NCI-H187 treated with DMSO at 0.1 percent for 48 hours (cell line): ENCODE data around the gene FMNL2.

Source experiments
- DNase-seq: peaks from one replicate; lab custom pipeline; 2025; lab: John Stamatoyannopoulos, UW

The FMNL2 gene

DNA sequence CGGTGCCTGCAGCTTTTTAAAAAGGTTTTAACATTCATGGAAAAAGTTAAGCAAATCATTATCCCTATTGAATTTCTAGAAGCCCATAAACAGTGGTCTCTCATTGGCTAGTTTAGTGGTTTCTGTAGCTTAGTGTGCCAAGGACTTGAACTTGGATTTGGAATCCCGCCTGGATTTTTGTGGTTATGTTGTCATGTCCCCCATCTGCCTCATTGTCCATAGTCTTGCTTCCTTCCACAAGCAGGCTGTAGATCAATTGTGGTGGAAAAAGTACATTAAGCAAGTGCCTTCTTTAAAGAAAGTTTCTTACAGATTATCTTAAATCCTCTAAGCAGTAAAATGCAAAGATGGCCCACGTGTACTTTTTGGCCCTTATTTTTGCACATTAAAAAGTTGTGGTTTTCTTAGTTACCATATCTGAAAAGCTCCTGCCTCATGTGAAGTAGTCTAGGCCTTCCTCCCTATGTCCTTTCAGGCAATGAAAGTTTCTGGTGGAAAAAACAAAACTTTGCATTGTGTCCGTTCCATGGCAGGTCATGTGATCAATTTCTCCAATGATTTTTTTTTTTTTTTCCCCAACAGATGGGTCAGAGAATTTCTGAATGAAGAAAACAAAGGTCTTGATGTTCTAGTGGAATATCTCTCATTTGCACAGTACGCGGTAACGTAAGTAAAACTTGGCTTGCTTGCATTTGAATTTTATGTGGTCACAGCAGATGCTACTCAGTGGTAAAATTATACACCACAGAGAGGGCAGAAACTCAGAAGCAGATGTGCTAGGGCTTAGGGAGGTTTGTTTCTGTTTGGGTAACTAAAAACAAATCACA is 223.4 kb downstream of the FMNL2 start:
- DNase-seq: no peak

DNA sequence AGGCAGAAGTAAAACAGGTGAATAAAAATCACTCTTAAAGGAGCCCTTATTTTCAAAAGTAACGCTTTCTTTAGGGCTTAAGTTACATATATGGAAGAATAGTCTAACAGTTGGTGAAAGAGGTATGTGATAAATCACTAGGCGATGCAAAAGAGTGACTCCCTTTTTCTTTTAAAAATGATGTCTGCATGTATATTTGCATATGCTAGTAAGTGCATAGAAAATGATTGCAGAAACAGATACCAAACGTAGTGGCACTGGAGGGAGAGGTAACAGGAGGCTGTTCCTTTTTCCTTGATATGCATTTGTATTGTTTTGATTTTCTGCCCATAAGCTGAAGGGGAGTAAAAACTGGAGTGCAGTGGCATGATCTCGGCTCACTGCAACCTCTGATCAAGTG is 224.0 kb downstream of the FMNL2 start:
- no peak for DNase-seq

GRCh38 chr2:152560166-152560565 is 225.2 kb downstream of the FMNL2 start:
- no peak for DNase-seq

DNA sequence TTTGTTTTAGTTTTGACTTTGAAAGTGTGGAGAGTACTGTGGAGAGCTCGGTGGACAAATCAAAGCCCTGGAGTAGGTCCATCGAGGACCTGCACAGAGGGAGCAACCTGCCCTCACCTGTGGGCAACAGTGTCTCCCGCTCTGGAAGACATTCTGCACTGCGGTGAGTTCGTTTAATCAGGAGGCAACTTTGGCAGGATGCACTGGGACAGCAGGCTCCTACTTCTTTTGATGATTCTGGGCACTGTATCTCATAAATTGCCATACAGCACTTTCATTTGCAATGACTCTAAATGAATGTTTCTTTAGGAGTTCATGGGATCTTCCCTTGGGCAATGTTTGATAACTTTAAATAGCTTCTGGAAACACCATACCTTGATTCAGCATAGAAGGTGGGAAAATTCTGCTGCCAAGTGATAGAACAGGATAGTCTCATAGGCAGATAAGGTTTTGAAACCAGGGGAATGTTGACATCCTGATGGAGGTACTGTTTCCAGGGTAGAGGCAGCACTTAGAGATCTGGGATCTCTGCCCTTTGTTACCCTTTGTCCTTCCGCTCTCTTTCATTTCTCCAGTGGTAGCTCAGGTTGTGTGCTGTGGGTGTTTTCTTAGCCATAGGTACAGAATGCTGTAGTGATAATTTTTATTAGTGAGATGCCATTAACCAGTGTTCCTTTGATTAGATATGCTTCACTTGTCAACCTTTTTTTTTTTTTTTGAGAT is 226.1 kb downstream of the FMNL2 start:
- DNase-seq: no peak

DNA sequence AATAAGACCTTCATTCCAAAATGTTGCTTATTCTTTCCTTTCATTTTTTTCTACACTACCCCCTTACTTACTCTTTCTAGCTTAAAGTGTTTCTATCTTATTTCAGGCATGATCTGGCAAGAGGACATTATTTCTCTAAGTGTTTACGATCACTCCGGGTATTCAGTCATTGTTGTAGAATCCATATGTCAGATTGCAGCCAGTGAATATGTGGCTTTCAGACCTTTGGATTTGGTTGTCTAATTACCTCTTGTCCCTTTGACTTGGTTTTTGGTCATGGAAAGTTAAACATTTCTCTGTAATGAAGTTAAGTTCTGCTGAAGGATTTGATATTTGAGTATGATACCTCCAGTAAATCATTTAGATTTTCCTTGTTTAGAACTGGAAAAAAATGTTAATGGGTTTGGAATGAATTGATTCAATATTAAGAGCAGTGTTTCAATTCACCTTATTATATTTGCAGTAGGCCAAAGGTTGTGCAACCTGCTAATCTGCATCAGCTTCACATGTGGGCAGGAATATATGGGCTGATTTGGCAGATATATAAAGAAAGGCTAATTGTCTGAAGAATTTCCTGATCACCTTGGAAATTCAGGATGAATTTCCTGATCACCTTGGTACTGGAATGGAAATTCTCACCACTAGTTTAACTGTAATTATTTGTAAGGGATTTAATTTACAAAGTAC is 227.4 kb downstream of the FMNL2 start:
- DNase-seq: no peak

DNA sequence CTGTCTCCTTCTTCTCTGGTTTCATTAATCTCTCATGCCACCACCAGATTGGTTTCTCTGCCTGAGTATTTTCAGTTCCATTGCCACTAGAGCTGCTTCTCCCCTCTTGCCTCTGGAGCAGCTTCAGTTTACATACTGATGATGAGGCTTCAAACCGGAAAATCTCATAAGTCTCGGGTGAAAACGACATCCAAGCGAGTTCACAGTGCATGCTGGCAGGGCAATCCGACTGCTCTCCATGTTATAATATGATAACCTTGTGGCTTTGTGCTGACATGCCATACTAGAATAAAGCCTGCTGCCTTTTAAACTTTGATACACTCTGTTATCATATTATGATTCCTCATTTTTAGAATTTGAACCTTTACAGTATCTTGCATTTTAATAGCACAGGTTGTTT is 228.8 kb downstream of the FMNL2 start:
- DNase-seq: no peak

GRCh38 chr2:152564754-152565551 is 230.0 kb downstream of the FMNL2 start:
- DNase-seq: no peak

DNA sequence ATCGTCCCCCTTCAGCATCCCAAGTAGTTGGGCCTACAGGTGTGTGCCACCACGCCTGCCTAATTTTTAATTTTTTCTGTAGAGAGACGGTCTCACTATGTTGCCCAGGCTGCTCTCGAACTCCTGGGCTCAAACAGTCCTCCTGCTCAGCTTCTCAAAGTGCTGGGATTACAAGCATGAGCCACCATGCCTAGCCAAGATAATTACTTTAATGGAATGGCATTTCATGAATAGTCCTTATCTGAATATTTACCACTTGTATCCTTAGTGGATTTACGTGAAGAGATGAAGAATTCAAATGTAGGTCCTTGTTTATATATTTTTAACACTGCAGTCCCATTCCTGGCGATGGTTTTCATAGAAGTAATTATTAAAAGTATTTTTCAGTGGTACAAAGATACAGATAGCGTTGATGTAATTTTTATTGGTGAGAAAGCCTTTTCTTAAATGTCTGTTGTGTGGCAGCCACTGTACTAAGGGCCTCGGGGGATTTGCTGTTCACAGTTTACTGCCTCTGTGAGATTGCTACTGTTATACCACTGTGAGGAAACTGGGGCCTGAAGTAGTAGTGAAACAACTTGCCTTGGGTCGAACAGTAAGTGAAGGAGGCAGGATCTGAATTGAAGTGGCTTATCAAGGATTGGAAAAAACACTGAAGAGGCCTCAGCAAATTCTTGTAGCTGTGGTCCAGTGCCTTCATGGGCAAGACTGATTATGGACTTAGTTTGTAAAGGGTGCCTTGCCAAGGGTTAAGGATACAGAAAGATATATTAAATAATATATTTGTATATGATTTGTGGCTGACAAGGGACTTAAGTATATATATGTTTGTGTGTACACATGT is 231.1 kb downstream of the FMNL2 start:
- no peak for DNase-seq

DNA sequence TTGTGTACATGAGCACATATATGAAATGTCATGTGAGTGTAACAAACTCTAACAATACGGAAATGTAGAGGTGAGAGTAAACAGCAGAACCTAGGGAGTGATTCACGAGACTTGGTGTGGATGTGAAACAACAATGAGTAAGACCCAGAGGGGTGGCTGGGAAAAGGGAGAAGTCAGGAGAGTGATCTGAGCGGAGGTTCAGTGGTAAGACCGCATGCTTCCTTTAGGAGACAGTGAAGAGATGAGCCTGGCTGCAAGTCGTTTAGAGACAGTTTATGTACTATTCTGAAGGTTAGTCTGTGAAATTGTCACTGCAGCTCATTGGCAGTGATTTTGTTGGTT is 231.7 kb downstream of the FMNL2 start:
- DNase-seq: no peak

DNA sequence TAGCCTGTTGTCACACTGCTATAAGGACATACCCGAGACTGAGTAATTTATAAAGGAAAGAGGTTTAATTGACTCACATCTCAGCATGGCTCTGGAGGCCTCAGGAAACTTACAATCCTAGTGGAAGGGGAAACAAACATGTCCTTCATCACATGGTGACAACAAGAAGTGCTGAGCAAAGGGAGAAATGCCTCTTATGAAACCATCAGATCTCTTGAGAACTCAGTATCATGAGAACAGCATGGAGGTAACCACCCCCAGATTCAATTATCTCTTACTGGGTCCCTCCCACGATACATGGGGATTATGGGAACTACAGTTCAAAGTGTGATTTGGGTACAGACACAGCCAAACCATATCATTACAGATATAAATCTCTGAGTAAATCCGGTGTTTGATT is 233.6 kb downstream of the FMNL2 start:
- DNase-seq: no peak

GRCh38 chr2:152569186-152569585 is 234.2 kb downstream of the FMNL2 start:
- DNase-seq: no peak

- no peak for DNase-seq
Observed at GRCh38 chr2:152571048-152571766, 236.2 kb downstream of the FMNL2 start.

GRCh38 chr2:152572031-152572430 is 237.1 kb downstream of the FMNL2 start:
- no peak for DNase-seq

GRCh38 chr2:152573168-152573567 is 238.2 kb downstream of the FMNL2 start:
- no peak for DNase-seq

DNA sequence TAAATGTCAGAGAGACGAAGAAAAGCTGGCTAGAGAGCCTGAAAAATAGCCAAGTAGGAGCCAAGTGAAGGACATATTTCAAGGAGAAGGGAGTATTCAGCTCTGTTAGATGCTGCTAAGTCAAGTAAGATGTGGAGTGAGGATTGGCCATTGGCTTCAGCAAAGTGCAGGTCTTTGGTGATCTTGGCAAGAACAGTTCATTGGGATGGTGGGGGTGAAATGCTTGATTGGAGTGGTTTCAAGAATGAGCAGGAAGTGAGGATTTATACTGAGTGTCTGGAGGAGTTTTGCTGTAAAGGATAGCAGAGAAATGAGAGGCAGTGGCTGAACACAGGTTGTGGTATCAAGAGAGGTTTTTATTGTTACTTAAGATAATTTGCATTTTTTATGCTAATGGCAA is 242.6 kb downstream of the FMNL2 start:
- no peak for DNase-seq

DNA sequence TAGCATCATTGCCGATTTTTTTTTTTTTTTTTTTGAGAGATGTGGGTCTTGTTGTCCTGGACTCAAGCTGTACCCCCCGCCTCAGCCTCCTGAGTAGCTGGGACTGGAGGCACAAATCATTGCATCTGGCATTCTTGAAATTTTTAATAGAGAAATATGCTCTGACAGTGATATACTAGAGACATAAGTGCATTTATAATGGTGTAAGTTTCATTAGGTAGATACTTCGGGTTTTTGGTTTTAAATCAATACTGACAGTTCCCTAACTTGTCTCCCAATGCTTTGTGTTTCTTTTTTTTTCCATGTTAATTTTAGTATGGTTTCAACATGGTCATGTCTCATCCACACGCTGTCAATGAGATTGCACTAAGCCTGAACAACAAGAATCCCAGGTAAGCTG is 243.6 kb downstream of the FMNL2 start:
- no peak for DNase-seq

- no peak for DNase-seq
Observed at GRCh38 chr2:152580714-152581113, 245.7 kb downstream of the FMNL2 start.

GRCh38 chr2:152581360-152581759 is 246.4 kb downstream of the FMNL2 start:
- no peak for DNase-seq

- no peak for DNase-seq
Observed at GRCh38 chr2:152582081-152582480, 247.1 kb downstream of the FMNL2 start.

DNA sequence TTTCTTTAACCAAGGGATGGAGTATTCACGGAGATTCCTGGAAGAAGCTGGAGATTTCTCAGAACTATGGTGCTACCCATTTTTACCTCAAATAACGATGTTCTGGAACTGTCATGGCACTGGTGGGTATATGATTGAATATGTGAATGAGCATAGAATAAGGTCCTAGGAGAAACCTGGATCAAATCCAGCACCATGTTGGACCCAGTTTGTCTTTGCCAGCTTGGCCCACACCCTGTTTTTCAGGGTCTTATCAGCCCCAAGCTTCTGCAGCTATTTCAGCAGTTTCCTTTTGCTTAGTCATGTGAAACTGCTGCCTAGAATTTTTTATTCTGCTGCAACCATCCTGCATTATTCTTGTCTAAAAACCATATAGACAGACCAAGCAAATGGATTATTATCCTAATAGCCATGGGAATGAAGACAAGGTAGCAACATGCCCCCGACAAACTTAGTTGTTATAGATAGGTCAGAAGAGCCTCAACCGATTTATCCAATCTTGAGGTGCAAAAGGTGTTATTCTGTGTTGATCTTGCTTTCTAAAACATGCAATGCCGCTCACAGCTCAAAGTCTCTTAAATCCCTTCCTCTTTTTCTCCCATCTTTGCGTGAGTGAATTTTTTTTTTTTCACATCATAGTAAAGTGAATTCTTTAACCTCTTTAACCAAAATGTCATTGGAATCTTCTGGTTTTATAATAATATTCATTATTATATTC is 248.7 kb downstream of the FMNL2 start:
- no peak for DNase-seq
